Fibroblast of villous mesenchyme (primary cell): ENCODE measurements around the gene NPAS1. TPM values are rescaled to one million over a fixed set of nuclear protein-coding genes. Genes with fewer than 3 reads are reported as not detected.

ENCODE experiments used
- DNase-seq: peaks from one replicate; pipeline ENCODE4 v3.0.0-alpha.2; 2010; ENCODE audit warnings: low read depth
- H3K4me3 ChIP-seq: 2 replicates; pipeline ENCODE4 v1.5.1; 2011; ENCODE audit warnings: low read depth, mild to moderate bottlenecking, low read length
- total RNA-seq: library from RNA; depleted of rRNA; stranded (reverse); fragments of >200 nt; gene quantifications from 2 replicates; pipeline ENCODE4 v1.2.3, GENCODE V29; 2012
- TF ChIP-seq, protein P1 (sequence below): IDR thresholded peaks from 2 replicates; pipeline ENCODE4 v1.5.1; 2012; ENCODE audit warnings: low read depth, mild to moderate bottlenecking, low read length; ENCODE audit not compliant: insufficient read depth

Gene NPAS1, protein sequence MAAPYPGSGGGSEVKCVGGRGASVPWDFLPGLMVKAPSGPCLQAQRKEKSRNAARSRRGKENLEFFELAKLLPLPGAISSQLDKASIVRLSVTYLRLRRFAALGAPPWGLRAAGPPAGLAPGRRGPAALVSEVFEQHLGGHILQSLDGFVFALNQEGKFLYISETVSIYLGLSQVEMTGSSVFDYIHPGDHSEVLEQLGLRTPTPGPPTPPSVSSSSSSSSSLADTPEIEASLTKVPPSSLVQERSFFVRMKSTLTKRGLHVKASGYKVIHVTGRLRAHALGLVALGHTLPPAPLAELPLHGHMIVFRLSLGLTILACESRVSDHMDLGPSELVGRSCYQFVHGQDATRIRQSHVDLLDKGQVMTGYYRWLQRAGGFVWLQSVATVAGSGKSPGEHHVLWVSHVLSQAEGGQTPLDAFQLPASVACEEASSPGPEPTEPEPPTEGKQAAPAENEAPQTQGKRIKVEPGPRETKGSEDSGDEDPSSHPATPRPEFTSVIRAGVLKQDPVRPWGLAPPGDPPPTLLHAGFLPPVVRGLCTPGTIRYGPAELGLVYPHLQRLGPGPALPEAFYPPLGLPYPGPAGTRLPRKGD
- 0.32 and 0.86 TPM in 2 replicates for total RNA-seq

DNA sequence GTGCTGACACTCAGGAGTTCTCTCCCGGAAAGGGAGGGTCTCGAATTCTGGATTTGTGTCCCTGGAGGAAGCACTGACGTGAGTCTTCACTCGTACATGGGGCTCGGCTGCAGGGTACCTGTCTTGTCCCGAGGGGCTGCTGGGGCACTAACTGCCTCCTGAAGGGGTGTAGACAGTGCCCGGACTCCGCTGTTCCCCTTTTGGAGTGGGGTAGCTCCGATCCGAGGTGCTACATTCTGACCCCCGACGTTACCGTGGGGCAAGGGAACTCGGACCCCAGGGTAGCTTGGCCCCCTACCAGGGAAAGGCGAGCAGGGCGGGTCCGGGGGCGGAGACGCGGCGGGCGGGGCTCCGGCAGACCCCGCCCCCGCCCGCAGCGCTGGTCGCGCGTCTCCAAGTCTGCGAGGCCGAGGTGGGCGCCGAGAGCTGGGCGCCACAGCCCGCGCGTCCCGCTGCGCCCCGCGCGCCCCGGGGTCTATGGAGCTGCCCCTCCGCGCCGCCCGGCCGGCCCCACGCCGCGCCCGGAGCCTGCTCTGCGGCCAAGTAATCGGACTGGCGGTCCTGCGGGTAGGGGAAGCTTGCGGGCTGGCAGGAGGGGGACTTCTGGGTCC lies at the start of gene NPAS1:
TSS of gene NPAS1 (plus strand) at position 407 of the 611 bp plus-strand sequence. CDS start 1,211 bp downstream, outside the sequence.
- TF ChIP-seq, protein P1, sequence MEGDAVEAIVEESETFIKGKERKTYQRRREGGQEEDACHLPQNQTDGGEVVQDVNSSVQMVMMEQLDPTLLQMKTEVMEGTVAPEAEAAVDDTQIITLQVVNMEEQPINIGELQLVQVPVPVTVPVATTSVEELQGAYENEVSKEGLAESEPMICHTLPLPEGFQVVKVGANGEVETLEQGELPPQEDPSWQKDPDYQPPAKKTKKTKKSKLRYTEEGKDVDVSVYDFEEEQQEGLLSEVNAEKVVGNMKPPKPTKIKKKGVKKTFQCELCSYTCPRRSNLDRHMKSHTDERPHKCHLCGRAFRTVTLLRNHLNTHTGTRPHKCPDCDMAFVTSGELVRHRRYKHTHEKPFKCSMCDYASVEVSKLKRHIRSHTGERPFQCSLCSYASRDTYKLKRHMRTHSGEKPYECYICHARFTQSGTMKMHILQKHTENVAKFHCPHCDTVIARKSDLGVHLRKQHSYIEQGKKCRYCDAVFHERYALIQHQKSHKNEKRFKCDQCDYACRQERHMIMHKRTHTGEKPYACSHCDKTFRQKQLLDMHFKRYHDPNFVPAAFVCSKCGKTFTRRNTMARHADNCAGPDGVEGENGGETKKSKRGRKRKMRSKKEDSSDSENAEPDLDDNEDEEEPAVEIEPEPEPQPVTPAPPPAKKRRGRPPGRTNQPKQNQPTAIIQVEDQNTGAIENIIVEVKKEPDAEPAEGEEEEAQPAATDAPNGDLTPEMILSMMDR: no peak
- DNase-seq: no peak
- peak within 1 kb of the TSS; percentile 32 for H3K4me3 ChIP-seq

DNA sequence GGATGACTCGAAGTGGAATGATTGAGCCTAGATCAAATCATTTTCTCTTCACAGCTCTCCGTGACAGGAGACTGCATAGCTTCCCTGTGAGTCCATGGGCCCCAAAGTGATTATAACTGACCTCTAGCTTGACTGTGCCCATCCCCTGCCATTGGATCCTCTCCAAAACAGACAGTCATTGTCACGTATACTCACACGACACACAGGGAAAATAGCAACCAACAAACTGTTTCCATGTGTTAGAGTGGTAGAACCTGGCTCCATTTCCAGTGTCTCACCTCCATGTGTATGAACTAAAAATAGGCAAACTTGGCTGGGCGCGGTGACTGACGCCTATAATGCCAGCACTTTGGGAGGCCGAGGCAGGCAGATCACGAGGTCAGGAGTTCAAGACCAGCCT lies 48.8 kb upstream of the NPAS1 start:
- DNase-seq: no peak
- no peak overlapping the region for H3K4me3 ChIP-seq
- TF ChIP-seq, protein P1: no peak

DNA sequence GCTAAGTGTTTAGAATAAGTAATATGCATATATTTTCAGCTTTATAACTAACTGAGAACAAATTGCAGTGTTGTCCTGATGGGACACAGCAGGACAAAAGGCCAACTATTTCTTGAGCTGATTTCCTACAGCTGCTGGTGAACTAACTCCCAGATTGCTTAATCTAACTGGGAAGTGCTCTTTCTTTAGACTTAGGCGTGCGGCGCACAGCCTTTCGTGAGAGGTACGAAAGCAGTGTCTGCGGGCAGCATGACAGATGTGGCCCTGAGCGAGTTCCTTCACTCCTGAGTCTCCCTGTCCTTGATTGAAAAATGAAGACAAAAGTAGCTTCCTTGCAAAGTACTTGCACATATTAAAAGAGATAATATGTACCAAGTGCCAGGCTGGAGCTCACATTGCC lies 47.3 kb upstream of the NPAS1 start:
- TF ChIP-seq, protein P1: no peak
- DNase-seq: peak; percentile 62
- no peak overlapping the region for H3K4me3 ChIP-seq

DNA sequence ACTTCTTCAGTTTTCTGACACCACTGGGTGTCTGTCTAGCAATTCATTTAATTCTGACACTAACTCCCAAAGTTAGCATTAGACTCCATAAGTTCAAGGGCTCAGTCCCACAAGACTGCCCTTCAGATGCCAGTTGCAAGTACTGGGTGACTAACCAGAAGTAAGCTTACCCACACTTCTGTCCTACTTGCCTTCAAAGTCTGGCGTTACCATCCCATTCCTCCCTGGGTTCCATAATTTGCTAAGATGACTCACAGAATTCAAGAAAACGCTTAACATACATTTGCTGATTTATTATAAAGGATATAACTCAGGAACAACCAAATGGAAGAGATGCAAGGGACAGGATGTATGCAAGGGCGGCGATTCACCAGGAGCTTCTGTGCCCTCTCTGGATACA lies 45.5 kb upstream of the NPAS1 start:
- H3K4me3 ChIP-seq: no peak overlapping the region
- TF ChIP-seq, protein P1: no peak
- DNase-seq: no peak

DNA sequence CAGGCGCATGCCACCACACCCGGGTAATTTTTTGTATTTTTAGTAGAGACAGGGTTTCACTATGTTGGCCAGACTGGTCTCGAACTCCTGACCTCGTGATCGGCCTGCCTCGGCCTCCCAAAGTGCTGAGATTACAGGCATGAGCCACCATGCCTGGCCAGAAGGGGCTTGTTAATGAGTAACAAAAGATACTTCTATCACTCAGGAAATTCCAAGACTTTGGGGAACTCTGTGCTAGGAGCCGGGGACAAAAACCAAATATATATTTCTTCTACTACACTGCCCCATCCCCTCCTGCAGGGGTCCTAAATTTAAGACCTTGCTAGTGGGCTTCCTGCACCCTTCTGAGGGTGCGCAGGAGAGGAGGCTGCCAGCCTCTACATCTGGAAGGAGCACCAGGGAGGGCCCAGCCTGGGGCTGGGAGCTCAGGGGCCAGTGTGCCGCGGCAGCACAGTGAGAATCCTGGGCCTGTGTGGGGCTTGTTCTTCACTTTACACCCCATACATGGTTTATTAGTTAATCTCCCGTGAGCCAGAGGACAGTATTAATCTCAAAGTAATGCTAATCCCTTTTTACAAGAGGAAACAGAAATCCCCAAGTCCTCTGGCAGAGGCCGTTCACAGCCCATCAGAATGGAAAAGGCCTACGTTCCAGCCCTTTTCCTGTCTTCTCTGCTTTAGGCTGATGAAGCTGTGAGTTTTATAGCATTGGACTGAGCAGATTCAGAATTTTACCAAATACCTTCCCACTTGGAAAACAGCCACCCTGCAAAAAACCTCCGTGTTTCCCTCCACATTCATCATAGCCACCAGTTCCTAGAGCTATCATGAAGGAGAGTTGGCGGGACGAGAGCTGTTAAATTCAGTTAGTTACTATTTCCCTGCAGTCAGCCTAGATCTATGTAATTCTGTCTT lies 44.4 kb upstream of the NPAS1 start:
- no peak overlapping the region for H3K4me3 ChIP-seq
- TF ChIP-seq, protein P1: no peak
- peak; percentile 88 for DNase-seq
